Mesothelial cell of epicardium (in vitro differentiated cells): Measurements from ENCODE around the gene SLC22A23. TPM values are rescaled to one million over a fixed set of nuclear protein-coding genes. Genes with fewer than 3 reads are reported as not detected.
A peak's percentile ranks its signal among the peaks of the same experiment; 100 is the strongest.

ENCODE experiments used
- DNase-seq, 2 experiments: peaks; one replicate each; pipeline ENCODE4 v3.0.0; 2021; ENCODE audit warnings: low spot score in 2 of 2; ENCODE audit not compliant: unreplicated experiment in 2 of 2
- H3K27ac Mint-ChIP-seq: 2 replicates; pipeline ENCODE4 v1.8.0; 2021; ENCODE audit warnings: mixed read lengths
- H3K27me3 Mint-ChIP-seq: 2 replicates; pipeline ENCODE4 v1.8.0; 2021; ENCODE audit warnings: low read depth, mixed read lengths
- H3K36me3 Mint-ChIP-seq: 2 replicates; pipeline ENCODE4 v1.8.0; 2021; ENCODE audit warnings: mixed read lengths
- H3K4me1 Mint-ChIP-seq: 2 replicates; pipeline ENCODE4 v1.8.0; 2021; ENCODE audit warnings: mixed read lengths
- H3K4me3 Mint-ChIP-seq: 2 replicates; pipeline ENCODE4 v1.8.0; 2021; ENCODE audit warnings: mild to moderate bottlenecking, moderate library complexity, mixed read lengths
- H3K9me3 Mint-ChIP-seq: 2 replicates; pipeline ENCODE4 v1.8.0; 2021; ENCODE audit warnings: mixed read lengths
- total RNA-seq: library from RNA; stranded (reverse); gene quantifications from 3 replicates; pipeline ENCODE4 v1.2.1, GENCODE V29; 2021
- TF ChIP-seq, protein P1 (sequence below): fragments of 200-600 bp; sonication (generic); IDR thresholded peaks from one replicate; pipeline ENCODE4 v1.5.0; 2021; ENCODE audit warnings: antibody characterized with exemption; ENCODE audit not compliant: unreplicated experiment

Gene SLC22A23, protein sequence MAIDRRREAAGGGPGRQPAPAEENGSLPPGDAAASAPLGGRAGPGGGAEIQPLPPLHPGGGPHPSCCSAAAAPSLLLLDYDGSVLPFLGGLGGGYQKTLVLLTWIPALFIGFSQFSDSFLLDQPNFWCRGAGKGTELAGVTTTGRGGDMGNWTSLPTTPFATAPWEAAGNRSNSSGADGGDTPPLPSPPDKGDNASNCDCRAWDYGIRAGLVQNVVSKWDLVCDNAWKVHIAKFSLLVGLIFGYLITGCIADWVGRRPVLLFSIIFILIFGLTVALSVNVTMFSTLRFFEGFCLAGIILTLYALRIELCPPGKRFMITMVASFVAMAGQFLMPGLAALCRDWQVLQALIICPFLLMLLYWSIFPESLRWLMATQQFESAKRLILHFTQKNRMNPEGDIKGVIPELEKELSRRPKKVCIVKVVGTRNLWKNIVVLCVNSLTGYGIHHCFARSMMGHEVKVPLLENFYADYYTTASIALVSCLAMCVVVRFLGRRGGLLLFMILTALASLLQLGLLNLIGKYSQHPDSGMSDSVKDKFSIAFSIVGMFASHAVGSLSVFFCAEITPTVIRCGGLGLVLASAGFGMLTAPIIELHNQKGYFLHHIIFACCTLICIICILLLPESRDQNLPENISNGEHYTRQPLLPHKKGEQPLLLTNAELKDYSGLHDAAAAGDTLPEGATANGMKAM
- 24.3 to 25.0 TPM (median 24.5 TPM) in 3 replicates for total RNA-seq

DNA sequence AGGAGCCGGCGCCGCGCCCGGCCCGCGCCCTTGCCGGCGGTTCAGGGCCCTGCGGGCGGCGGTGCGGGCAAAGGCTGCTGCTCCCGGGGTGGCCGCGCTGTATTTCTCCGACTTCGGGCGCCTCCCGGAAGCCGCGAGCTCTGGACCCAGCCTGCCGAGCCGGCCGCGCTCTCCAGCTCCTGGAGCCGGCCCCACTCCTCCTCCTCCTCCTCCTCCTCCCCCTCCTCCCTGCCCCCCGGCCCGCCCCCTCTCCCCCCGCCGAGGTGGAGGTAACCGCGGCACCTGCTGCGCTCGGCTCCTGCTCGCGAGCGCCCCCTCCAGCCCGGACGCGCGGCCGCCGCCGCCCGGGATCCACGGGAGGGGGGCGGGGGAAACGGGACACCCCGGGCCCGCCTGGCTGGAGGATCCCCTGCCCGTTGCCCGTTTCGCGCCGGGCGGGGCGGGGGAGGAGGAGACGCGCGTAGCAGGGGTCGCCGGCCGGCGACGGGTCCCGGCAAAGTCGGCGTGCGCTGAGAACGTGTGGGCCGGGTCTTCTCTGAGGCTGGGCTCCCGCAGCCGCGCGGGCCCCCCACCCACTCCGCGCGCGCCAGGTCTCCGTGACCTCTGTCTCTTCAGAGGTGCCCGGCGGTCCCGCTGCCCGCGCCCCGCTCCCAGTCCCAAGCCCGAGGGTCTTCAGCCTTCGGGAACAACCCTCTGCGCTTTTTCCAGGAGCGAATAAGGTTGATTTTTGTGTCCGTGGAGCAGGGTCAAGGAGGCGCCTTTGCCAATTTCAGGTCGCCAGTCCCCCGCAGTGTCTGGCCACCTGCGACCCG lies at the start of gene SLC22A23:
Gene SLC22A23, minus strand, starts transcription at position 153 of the 812 bp plus-strand sequence. CDS start 491 bp downstream, outside the sequence.
- H3K4me3 Mint-ChIP-seq: peak within 1 kb of the TSS; percentile 72
- H3K4me1 Mint-ChIP-seq: peaks cover 11% of the 10 kb centered on the region
- no peaks in the 10 kb centered on the region for H3K36me3 Mint-ChIP-seq
- TF ChIP-seq, protein P1, sequence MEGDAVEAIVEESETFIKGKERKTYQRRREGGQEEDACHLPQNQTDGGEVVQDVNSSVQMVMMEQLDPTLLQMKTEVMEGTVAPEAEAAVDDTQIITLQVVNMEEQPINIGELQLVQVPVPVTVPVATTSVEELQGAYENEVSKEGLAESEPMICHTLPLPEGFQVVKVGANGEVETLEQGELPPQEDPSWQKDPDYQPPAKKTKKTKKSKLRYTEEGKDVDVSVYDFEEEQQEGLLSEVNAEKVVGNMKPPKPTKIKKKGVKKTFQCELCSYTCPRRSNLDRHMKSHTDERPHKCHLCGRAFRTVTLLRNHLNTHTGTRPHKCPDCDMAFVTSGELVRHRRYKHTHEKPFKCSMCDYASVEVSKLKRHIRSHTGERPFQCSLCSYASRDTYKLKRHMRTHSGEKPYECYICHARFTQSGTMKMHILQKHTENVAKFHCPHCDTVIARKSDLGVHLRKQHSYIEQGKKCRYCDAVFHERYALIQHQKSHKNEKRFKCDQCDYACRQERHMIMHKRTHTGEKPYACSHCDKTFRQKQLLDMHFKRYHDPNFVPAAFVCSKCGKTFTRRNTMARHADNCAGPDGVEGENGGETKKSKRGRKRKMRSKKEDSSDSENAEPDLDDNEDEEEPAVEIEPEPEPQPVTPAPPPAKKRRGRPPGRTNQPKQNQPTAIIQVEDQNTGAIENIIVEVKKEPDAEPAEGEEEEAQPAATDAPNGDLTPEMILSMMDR: peak; percentile 86
- H3K27ac Mint-ChIP-seq: peak within 1 kb of the TSS; percentile 32
- no peaks in the 10 kb centered on the region for H3K9me3 Mint-ChIP-seq
- H3K27me3 Mint-ChIP-seq: peaks cover 6% of the 10 kb centered on the region
- peak; percentile 75 to 84 for DNase-seq

DNA sequence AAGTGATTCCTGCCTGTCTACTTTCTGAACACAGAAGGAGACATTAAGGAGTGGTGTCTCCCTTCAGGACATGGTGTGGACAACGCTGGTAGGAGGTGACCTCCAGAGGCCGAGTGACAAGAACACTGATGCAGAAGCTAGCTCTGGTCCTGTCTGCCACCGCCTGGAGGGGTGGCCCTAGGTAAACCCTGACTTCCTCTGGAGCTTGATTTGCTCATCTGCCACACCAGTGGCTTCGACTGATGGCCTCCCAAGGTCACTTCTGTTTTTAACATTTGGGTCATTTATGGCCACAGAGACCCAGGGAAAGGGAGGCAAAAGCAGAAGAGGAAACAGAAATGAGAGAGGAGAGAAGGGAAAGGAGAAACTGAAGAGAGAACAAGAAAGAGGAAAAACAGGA lies 49.4 kb upstream of the SLC22A23 start:
- no peaks in the 10 kb centered on the region for H3K36me3 Mint-ChIP-seq

DNA sequence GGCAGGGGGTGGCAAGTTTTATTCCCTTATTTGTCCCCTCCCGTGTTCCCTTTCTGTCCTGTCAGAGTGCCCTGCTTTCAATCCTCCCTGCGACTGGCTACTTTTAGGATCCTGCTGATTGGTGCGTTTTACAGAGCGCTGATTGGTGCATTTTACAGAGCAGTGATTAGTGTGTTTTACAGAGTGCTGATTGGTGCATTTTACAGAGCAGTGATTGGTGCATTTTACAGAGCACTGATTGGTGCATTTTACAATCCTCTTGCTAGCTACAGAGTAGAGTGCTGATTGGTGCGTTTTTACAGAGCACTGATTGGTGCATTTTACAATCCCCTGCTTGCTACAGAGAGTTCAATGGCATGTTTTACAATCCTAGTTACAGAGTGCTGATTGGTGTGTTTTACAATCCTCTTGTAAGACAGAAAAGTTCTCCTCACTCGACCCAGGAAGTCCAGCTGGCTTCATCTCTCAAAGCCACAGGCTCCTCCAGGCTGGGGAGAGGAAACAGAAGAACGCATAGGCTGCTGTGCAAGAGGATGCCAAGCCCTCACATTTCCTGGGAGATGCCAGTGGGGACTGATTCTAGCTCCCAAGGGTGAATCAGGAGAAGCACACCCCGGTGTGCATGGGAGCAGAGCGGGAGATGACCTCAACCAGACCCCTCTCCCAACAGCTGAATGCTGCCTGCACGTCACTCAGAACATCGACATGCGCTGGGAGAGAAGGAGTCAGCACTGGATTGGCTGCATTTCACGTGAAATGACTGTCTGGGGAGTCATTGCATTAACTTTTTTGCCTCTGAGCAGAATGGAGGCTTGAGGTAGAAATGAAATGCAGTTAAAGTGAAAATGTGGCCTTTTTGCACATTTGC lies 48.3 kb upstream of the SLC22A23 start:
- Mint-ChIP-seq H3K36me3 (no peaks in the 10 kb centered on the region), H3K27ac (no peak overlapping the region), H3K27me3 (no peaks in the 10 kb centered on the region), H3K9me3 (no peaks in the 10 kb centered on the region), H3K4me1 (peaks cover 49% of the 10 kb centered on the region), H3K4me3 (no peak overlapping the region)
- TF ChIP-seq, protein P1: no peak
- no peak for DNase-seq

More for the DNA sequence above, 49.4 kb upstream of the SLC22A23 start:
- H3K4me3 Mint-ChIP-seq: no peak overlapping the region
- H3K4me1 Mint-ChIP-seq: peaks cover 49% of the 10 kb centered on the region
- no peaks in the 10 kb centered on the region for H3K9me3 Mint-ChIP-seq
- TF ChIP-seq, protein P1: no peak
- no peak for DNase-seq
- no peaks in the 10 kb centered on the region for H3K27me3 Mint-ChIP-seq
- H3K27ac Mint-ChIP-seq: peak overlapping the region; percentile 1

DNA sequence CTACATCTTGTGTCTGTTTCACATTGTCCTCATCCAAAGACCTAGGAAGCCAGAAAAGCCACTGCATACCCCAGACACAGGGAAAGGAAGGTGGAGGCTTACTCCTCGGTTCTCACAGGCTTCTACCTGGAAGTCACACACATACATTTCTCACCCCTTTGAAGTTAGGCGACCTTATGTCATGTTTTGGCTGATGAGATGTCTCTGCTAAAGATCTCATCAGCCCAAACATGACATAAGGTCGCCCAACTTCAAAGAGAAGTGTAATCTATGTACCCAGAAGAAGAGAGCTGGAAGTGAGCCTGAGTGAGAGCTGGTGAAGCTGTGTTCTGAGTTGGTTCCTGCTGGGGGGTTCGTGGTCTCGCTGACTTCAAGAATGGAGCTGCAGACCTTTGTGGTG lies 47.5 kb upstream of the SLC22A23 start:
- no peak for DNase-seq
- Mint-ChIP-seq H3K27me3 (no peaks in the 10 kb centered on the region), H3K9me3 (no peaks in the 10 kb centered on the region), H3K4me1 (peaks cover 55% of the 10 kb centered on the region), H3K27ac (no peak overlapping the region), H3K36me3 (no peaks in the 10 kb centered on the region), H3K4me3 (no peak overlapping the region)
- TF ChIP-seq, protein P1: no peak
